Endothelial cell of umbilical vein (primary cell): ENCODE data around the gene NUCKS1. TPM values are rescaled to one million over a fixed set of nuclear protein-coding genes. Genes with fewer than 3 reads are reported as not detected.

ENCODE experiments used
- BruUV-seq: library from RNA; stranded (reverse); fragments of 400-500 nt; replicated peaks from 2 replicates; lab custom pipeline; 2021; lab: Mats Ljungman, UMichigan
- CTCF ChIA-PET: fragments of 300-600, 350-600 bp; sonication (Branson Sonifier 250); formaldehyde crosslinking; loops from one replicate; lab custom pipeline; 2021; ENCODE audit warnings: antibody characterized with exemption, inconsistent platforms; lab: Charles Lee
- POLR2A ChIA-PET: fragments of 300-600, 350-600 bp; sonication (Branson Sonifier 250); formaldehyde crosslinking; loops from one replicate; lab custom pipeline; 2021; ENCODE audit warnings: antibody characterized with exemption, inconsistent platforms; lab: Charles Lee
- DNase-seq: peaks from one replicate; pipeline ENCODE4 v3.0.0-alpha.2; 2011; ENCODE audit warnings: low read depth, low spot score
- FAIRE-seq: peaks from 2 replicates; lab custom pipeline; 2011; peaks lifted over from hg19 to GRCh38; lab: Jason Lieb, UNC
- H2AFZ ChIP-seq: 2 replicates; pipeline ENCODE4 v1.6.0; 2012; ENCODE audit warnings: low read depth, low read length, control low read depth, inconsistent platforms
- H3K27ac ChIP-seq: 2 replicates; pipeline ENCODE4 v1.5.1; 2011; ENCODE audit warnings: low read depth, mild to moderate bottlenecking, control low read depth, low read length, moderate library complexity; ENCODE audit not compliant: insufficient read depth
- H3K27me3 ChIP-seq, 2 experiments: 2 replicates each; pipeline versions ENCODE4 v1.6.0 to v1.6.1; 2011; ENCODE audit warnings: low read length in 2 of 2, mixed read lengths in 1 of 2; ENCODE audit not compliant: control insufficient read depth in 2 of 2, insufficient read depth in 2 of 2
- H3K36me3 ChIP-seq, 2 experiments: 2 replicates in 1 of 2; 3 replicates in 1 of 2; pipeline ENCODE4 v1.5.1; 2011; ENCODE audit warnings: low read length in 2 of 2, mild to moderate bottlenecking in 1 of 2, moderate library complexity in 1 of 2; ENCODE audit not compliant: control insufficient read depth in 2 of 2, insufficient read depth in 2 of 2; ENCODE audit errors: extremely low read depth in 1 of 2
- H3K4me1 ChIP-seq: 3 replicates; pipeline ENCODE4 v1.5.1; 2011; ENCODE audit warnings: mild to moderate bottlenecking, low read length; ENCODE audit not compliant: control insufficient read depth, insufficient read depth; ENCODE audit errors: extremely low read depth
- H3K4me2 ChIP-seq: 2 replicates; pipeline ENCODE4 v1.6.1; 2011; ENCODE audit warnings: low read length, control low read depth, mixed read lengths; ENCODE audit not compliant: insufficient read depth
- H3K4me3 ChIP-seq, 3 experiments: fragments of 200-600 bp in 1 of 3; sonication (generic), shearing (Covaris generic) in 1 of 3; replicated peaks in 1 of 3; 2 replicates each; pipeline ENCODE4 v1.5.1; 2011 to 2016; ENCODE audit warnings: control low read depth in 3 of 3, low read length in 3 of 3, mild to moderate bottlenecking in 2 of 3, inconsistent platforms in 1 of 3, low read depth in 1 of 3, moderate library complexity in 1 of 3; ENCODE audit not compliant: insufficient read depth in 1 of 3
- H3K79me2 ChIP-seq: 2 replicates; pipeline ENCODE4 v1.6.0; 2012; ENCODE audit warnings: low read length, inconsistent platforms; ENCODE audit not compliant: control insufficient read depth, insufficient read depth
- H3K9ac ChIP-seq: replicated peaks from 2 replicates; pipeline ENCODE3; 2011; ENCODE audit warnings: low read length, control low read depth; ENCODE audit not compliant: insufficient read depth; ENCODE audit errors: extremely low read depth
- H3K9me1 ChIP-seq: replicated peaks from 3 replicates; pipeline ENCODE4 v1.6.0; 2011; ENCODE audit warnings: mild to moderate bottlenecking, low read length; ENCODE audit not compliant: control insufficient read depth, insufficient read depth; ENCODE audit errors: extremely low read depth
- H3K9me3 ChIP-seq: replicated peaks from 2 replicates; pipeline ENCODE4 v1.5.1; 2012; ENCODE audit warnings: low read length, inconsistent platforms; ENCODE audit not compliant: control insufficient read depth, insufficient read depth
- H4K20me1 ChIP-seq: replicated peaks from 2 replicates; pipeline ENCODE3; 2011; ENCODE audit warnings: mild to moderate bottlenecking, low read length; ENCODE audit not compliant: control insufficient read depth, insufficient read depth; ENCODE audit errors: extremely low read depth
- EZH2 ChIP-seq: IDR thresholded peaks from 2 replicates; pipeline ENCODE4 v1.6.1; 2012; ENCODE audit warnings: borderline replicate concordance, low read depth, mild to moderate bottlenecking, moderate library complexity, low read length, inconsistent platforms; ENCODE audit not compliant: severe bottlenecking
- FOS ChIP-seq: IDR thresholded peaks from 2 replicates; pipeline ENCODE4 v1.6.1; 2011; ENCODE audit warnings: mild to moderate bottlenecking, low read length, moderate library complexity, borderline replicate concordance; ENCODE audit not compliant: insufficient read depth
- GATA2 ChIP-seq: IDR thresholded peaks from 2 replicates; pipeline ENCODE4 v1.7.0; 2011; ENCODE audit warnings: low read depth, mild to moderate bottlenecking, moderate library complexity, mixed read lengths, low read length; ENCODE audit not compliant: insufficient read length, insufficient read depth
- JUN ChIP-seq: IDR thresholded peaks from 2 replicates; pipeline ENCODE4 v1.6.1; 2011; ENCODE audit warnings: borderline replicate concordance, low read depth; ENCODE audit not compliant: insufficient read length, insufficient read depth
- MAX ChIP-seq: IDR thresholded peaks from 2 replicates; pipeline ENCODE4 v1.6.1; 2011; ENCODE audit not compliant: insufficient read depth, insufficient read length
- MYC ChIP-seq: IDR thresholded peaks from one replicate; pipeline ENCODE4 v1.6.1; 2011; ENCODE audit warnings: mild to moderate bottlenecking, low read depth, low read length
- POLR2A ChIP-seq: IDR thresholded peaks from 2 replicates; pipeline ENCODE4 v1.6.1; 2012; ENCODE audit warnings: low read depth, mild to moderate bottlenecking, control low read depth, low read length
- POLR2AphosphoS5 ChIP-seq: IDR thresholded peaks from 2 replicates; pipeline ENCODE4 v1.6.1; 2012; ENCODE audit warnings: low read depth, mild to moderate bottlenecking, control low read depth, low read length, moderate library complexity; ENCODE audit not compliant: insufficient read depth
- dilution Hi-C: fragments of 300-500 bp; cut with MboI; formaldehyde crosslinking; loops from one replicate; pipeline ENCODE4 v1.15.0; 2019; ENCODE audit warnings: low sequenced_read_pairs; ENCODE audit not compliant: extremely low pct_ligation_motif_present
- intact Hi-C: fragments of 100-400 bp; cut with micrococcal nuclease; formaldehyde crosslinking; loops from one replicate; pipeline ENCODE4 v1.10.0; 2022
- polyA plus RNA-seq, 4 experiments: library from polyadenylated mRNA; depleted of rRNA in 3 of 4; stranded (reverse) in 3 of 4; unstranded in 1 of 4; fragments of >200 nt; gene quantifications; 2 replicates each; pipeline versions ENCODE4 v1.2.1 to v1.2.3, GENCODE V29; 2011 to 2012; ENCODE audit warnings: missing spikeins in 1 of 4
- total RNA-seq: library from RNA; stranded (reverse); gene quantifications from 2 replicates; pipeline ENCODE4 v1.2.3, GENCODE V29; 2021
- TF ChIP-seq, protein P1 (sequence below), 2 donors: IDR thresholded peaks; 1 replicate in 1 of 2; 2 replicates in 1 of 2; pipeline ENCODE4 v1.5.1; 2011; ENCODE audit warnings: low read length in 2 of 2, mild to moderate bottlenecking in 2 of 2, moderate library complexity in 2 of 2, control low read depth in 1 of 2, inconsistent platforms in 1 of 2, low read depth in 1 of 2; ENCODE audit not compliant: insufficient read depth in 1 of 2; ENCODE audit errors: extremely low read depth in 1 of 2

The NUCKS1 gene
- total and polyA plus RNA-seq, 2 donors (not counting 3 experiments of a cell fraction or from before 2014, with no cell fraction given): 53.7 to 282 TPM

DNA sequence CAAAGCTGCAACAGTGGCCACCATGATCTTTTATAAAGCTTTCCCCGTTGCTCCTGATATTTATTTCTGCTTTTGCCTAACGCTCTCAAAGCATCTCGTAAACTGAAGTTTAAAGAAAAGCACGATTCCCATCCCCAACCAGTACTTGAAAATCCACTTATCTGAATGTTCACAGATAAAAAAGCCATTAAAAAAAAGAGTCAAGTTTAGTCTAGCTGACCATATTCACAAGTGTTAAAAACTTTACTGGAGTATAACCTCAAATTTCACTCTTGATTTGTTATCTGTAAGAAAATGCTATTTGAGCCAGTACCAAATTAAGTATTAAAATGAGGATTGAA is 35.1 kb downstream of the NUCKS1 start:
- H3K4me3 ChIP-seq: no peak overlapping the region
- no peak overlapping the region for H3K4me2 ChIP-seq
- peaks cover 8 to 38% of the 10 kb centered on the region in 2 experiments for H3K36me3 ChIP-seq
- no peaks in the 10 kb centered on the region for H3K9me3 ChIP-seq
- BruUV-seq: no TSS peak
- no peaks in the 10 kb centered on the region for H3K4me1 ChIP-seq
- FAIRE-seq (no peak), DNase-seq (no peak)
- no peak overlapping the region for H3K9ac ChIP-seq
- dilution Hi-C loops (no loop called here), intact Hi-C loops (loop anchor here (5.0 kb wide), 2 partner anchors 183 to 192 kb away; no protein-coding TSS in a partner anchor)
- CTCF ChIA-PET: interaction anchor here (1.2 to 10.7 kb wide), 6 partner anchors 11 to 263 kb away, joined by 3 to 908 read pairs (median 37); partner anchors contain the start of gene SLC45A3
- TF ChIP-seq, protein P1, sequence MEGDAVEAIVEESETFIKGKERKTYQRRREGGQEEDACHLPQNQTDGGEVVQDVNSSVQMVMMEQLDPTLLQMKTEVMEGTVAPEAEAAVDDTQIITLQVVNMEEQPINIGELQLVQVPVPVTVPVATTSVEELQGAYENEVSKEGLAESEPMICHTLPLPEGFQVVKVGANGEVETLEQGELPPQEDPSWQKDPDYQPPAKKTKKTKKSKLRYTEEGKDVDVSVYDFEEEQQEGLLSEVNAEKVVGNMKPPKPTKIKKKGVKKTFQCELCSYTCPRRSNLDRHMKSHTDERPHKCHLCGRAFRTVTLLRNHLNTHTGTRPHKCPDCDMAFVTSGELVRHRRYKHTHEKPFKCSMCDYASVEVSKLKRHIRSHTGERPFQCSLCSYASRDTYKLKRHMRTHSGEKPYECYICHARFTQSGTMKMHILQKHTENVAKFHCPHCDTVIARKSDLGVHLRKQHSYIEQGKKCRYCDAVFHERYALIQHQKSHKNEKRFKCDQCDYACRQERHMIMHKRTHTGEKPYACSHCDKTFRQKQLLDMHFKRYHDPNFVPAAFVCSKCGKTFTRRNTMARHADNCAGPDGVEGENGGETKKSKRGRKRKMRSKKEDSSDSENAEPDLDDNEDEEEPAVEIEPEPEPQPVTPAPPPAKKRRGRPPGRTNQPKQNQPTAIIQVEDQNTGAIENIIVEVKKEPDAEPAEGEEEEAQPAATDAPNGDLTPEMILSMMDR (IDR thresholded peaks at IDR 0.05; ENCODE audit: extremely low read depth in 1 of 2, insufficient read depth in 1 of 2, low read depth in 1 of 2, low read length in 2 of 2): no peak
- no peak for TF ChIP-seq EZH2
- no peak for TF ChIP-seq FOS
- no peak for TF ChIP-seq JUN
- no peak for TF ChIP-seq POLR2AphosphoS5
- TF ChIP-seq MYC: no peak
- TF ChIP-seq POLR2A: no peak
- TF ChIP-seq MAX: no peak
- TF ChIP-seq GATA2: no peak
- H3K27me3 ChIP-seq: no peaks in the 10 kb centered on the region
- H4K20me1 ChIP-seq: no peaks in the 10 kb centered on the region
- no peaks in the 10 kb centered on the region for H3K79me2 ChIP-seq
- no peaks in the 10 kb centered on the region for H3K9me1 ChIP-seq
- no peak overlapping the region for H2AFZ ChIP-seq
- no peak overlapping the region for H3K27ac ChIP-seq
- POLR2A ChIA-PET: interaction anchor here (1.0 kb wide), 1 partner anchor 10 kb away, joined by 3 read pairs; no protein-coding TSS in a partner anchor
